Upper lobe of right lung (tissue), 1 donor: ENCODE measurements around the gene DCUN1D4. TPM values are rescaled to one million over a fixed set of nuclear protein-coding genes. Genes with fewer than 3 reads are reported as not detected.

ENCODE experiments used
- ATAC-seq: fragments of 200-7000 bp; cut with Tn5 transposase; one replicate; pipeline ENCODE4 v1.9.1; 2020; ENCODE audit warnings: mild to moderate bottlenecking, moderate library complexity
- DNase-seq: peaks from one replicate; pipeline ENCODE4 v3.0.0-alpha.2; 2020
- H3K27ac ChIP-seq: fragments of 200-600 bp; one replicate; pipeline ENCODE4 v1.8.0; 2022
- H3K27me3 ChIP-seq: fragments of 200-600 bp; one replicate; pipeline ENCODE4 v1.8.0; 2022; ENCODE audit warnings: mild to moderate bottlenecking
- H3K36me3 ChIP-seq: fragments of 200-600 bp; one replicate; pipeline ENCODE4 v1.8.0; 2022
- H3K4me1 ChIP-seq: fragments of 200-600 bp; one replicate; pipeline ENCODE4 v1.8.0; 2022
- H3K4me3 ChIP-seq: fragments of 200-600 bp; one replicate; pipeline ENCODE4 v1.8.0; 2022; ENCODE audit warnings: mild to moderate bottlenecking
- H3K9me3 ChIP-seq: fragments of 200-600 bp; one replicate; pipeline ENCODE4 v1.8.0; 2022
- CTCF ChIP-seq: fragments of 200-600 bp; IDR thresholded peaks from one replicate; pipeline ENCODE4 v1.8.0; 2022; ENCODE audit warnings: antibody characterized with exemption
- intact Hi-C: fragments of 100-400 bp; cut with DNase I; formaldehyde crosslinking; loops from one replicate; pipeline ENCODE4 v1.11.0; 2022
- total RNA-seq: library from RNA; stranded (reverse); fragmentation: NEBNext Ultra II Directional; extraction: Animal tissue kit (Norgen Biotek cat#: 25700); gene quantifications from one replicate; pipeline ENCODE4 v1.2.1, GENCODE V29; 2021
- donor health status: DM: no; HTN: yes; CAD: no; lungs with severe emphysema.

Gene DCUN1D4
- total RNA-seq, 1 donor from 2014 or later = 42.7 TPM

DNA sequence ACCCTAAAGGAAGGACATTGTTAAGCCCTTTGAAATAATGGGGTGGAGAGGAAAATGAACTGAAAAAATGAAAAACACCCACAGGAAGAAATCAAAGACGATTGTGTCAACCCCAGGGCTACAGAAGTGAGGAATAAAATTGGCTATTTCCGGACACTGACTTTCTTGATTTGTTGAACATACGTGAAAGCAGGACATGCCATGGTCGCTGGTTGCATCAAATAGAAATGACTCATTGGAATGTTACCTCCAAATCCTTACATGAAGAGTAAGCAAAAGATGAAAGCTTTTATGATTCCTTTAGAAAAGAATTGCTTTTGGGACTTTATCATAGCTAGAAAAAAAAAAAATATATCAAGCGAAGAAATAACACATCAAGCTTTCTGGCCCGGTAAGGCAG, 75.3 kb downstream of the DCUN1D4 start:
- Histone ChIP-seq H3K9me3 (no peaks in the 10 kb centered on the region), H3K4me1 (no peaks in the 10 kb centered on the region), H3K27ac (no peak overlapping the region), H3K36me3 (peaks cover 34% of the 10 kb centered on the region), H3K27me3 (no peaks in the 10 kb centered on the region), H3K4me3 (no peak overlapping the region)
- no peak for TF ChIP-seq CTCF
- intact Hi-C loops = no loop called here
- no peak for DNase-seq
- ATAC-seq = no peak

DNA sequence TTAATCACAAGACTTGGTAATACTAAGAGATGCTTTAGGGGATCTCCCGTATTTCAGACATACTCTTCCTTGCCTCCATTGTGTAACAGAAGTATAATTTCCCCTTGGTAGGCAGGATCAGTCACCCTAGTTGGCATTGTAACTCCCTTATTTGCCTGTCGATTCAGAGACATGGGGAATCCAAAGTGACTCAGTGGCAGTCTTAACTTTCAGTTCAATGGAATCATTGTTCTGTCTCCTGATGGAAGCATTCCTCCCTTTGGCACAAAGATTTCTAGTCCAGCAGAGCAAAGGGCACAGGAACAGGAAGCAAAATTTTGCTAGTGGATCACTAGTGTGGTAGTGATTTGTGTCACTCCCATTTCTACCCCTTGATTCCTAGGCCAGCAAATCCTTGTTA, 80.4 kb downstream of the DCUN1D4 start:
- no peaks in the 10 kb centered on the region for H3K27me3 ChIP-seq
- H3K36me3 ChIP-seq = no peaks in the 10 kb centered on the region
- intact Hi-C loops = no loop called here
- no peak overlapping the region for H3K4me3 ChIP-seq
- DNase-seq (no peak), ATAC-seq (no peak)
- no peak overlapping the region for H3K27ac ChIP-seq
- no peaks in the 10 kb centered on the region for H3K9me3 ChIP-seq
- no peaks in the 10 kb centered on the region for H3K4me1 ChIP-seq
- no peak for TF ChIP-seq CTCF

- no peak for TF ChIP-seq CTCF
- Histone ChIP-seq H3K36me3 (no peaks in the 10 kb centered on the region), H3K9me3 (no peaks in the 10 kb centered on the region), H3K27ac (no peak overlapping the region), H3K27me3 (no peaks in the 10 kb centered on the region), H3K4me1 (no peaks in the 10 kb centered on the region), H3K4me3 (no peak overlapping the region)
- no peak for ATAC-seq
- DNase-seq = no peak
- intact Hi-C loops = no loop called here
Observed at GRCh38 chr4:51925307-51925706, 82.4 kb downstream of the DCUN1D4 start.

DNA sequence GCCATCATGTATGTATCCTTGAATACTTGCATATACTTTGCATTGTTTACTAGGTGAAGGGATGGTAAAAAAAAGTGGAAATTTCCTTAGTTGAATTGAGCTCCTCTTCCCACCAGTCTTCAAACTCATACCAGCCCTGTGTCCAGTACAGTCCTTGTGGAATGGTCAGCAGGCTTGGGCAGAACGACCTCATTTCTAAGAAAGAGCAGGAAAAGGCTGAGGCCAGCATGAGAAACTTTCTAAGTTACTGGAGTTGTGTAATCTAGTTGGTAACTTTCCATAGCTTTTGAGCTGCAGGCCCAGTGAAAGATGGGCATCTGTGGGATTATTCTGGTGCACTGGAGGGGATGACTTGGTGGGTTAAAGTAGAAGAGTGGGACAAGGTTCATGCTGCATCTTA, 87.6 kb downstream of the DCUN1D4 start:
- Histone ChIP-seq H3K36me3 (no peaks in the 10 kb centered on the region), H3K4me1 (no peaks in the 10 kb centered on the region), H3K27me3 (no peaks in the 10 kb centered on the region), H3K4me3 (no peak overlapping the region), H3K9me3 (no peaks in the 10 kb centered on the region), H3K27ac (no peak overlapping the region)
- DNase-seq (no peak), ATAC-seq (no peak)
- intact Hi-C loops = no loop called here
- no peak for TF ChIP-seq CTCF

- intact Hi-C loops = no loop called here
- Histone ChIP-seq H3K27me3 (no peaks in the 10 kb centered on the region), H3K9me3 (no peaks in the 10 kb centered on the region), H3K27ac (no peak overlapping the region), H3K4me3 (no peak overlapping the region), H3K36me3 (no peaks in the 10 kb centered on the region), H3K4me1 (no peaks in the 10 kb centered on the region)
- no peak for TF ChIP-seq CTCF
- DNase-seq (no peak), ATAC-seq (no peak)
Observed at GRCh38 chr4:51931461-51931860, 88.5 kb downstream of the DCUN1D4 start.

DNA sequence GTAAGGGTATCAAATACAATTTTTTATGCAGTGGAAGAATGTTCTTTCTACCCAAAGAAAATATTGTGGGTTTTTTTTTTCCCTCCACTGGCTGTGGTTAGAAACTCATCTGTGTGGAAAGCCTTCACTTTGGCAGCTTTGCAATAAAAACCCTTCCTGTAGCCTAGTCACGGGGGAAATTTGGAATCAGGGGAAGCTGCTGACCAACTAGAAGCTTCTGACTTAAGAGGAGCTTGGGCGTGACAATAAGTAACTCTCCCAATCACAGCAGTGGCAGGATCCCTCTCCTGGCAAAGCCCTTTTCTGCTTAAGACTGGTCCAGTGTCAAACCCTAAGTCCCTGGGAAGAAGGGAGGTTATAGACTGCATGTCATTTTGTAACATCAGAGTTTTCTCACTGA, 89.3 kb downstream of the DCUN1D4 start:
- DNase-seq (no peak), ATAC-seq (no peak)
- TF ChIP-seq CTCF = no peak
- H3K4me3 ChIP-seq = no peak overlapping the region
- no peaks in the 10 kb centered on the region for H3K4me1 ChIP-seq
- H3K9me3 ChIP-seq = no peaks in the 10 kb centered on the region
- no peaks in the 10 kb centered on the region for H3K27me3 ChIP-seq
- intact Hi-C loops = no loop called here
- H3K36me3 ChIP-seq = no peaks in the 10 kb centered on the region
- no peak overlapping the region for H3K27ac ChIP-seq
